Upper lobe of left lung (tissue), 6 donors: ENCODE data around the gene IP6K2. TPM values are rescaled to one million over a fixed set of nuclear protein-coding genes. Genes with fewer than 3 reads are reported as not detected.

Experiments
- ATAC-seq, 2 donors: fragments of 200-7000 bp; cut with Tn5 transposase; one replicate each; pipeline ENCODE4 v1.9.1; 2022; ENCODE audit warnings: mild to moderate bottlenecking in 2 of 2, moderate library complexity in 2 of 2; ENCODE audit not compliant: low FRiP score in 2 of 2
- DNase-seq, 2 donors: peaks; one replicate each; pipeline ENCODE4 v3.0.0-alpha.2; 2019 to 2020
- H3K27ac ChIP-seq, 4 donors: fragments of 200-600 bp; sonication (generic); one replicate each; pipeline ENCODE4 v1.5.1; 2016 to 2019
- H3K27me3 ChIP-seq, 4 donors: fragments of 200-600 bp; sonication (generic); one replicate each; pipeline ENCODE4 v1.5.1; 2017 to 2019
- H3K36me3 ChIP-seq, 4 donors: fragments of 200-600 bp; sonication (generic); one replicate each; pipeline ENCODE4 v1.5.1; 2016 to 2019
- H3K4me1 ChIP-seq, 4 donors: fragments of 200-600 bp; sonication (generic); one replicate each; pipeline ENCODE4 v1.5.1; 2018 to 2019
- H3K4me3 ChIP-seq, 4 donors: fragments of 200-600 bp; sonication (generic); one replicate each; pipeline ENCODE4 v1.5.1; 2017 to 2019; ENCODE audit warnings: mild to moderate bottlenecking in 2 of 4, moderate library complexity in 1 of 4
- H3K9me3 ChIP-seq, 4 donors: fragments of 200-600 bp; sonication (generic); one replicate each; pipeline ENCODE4 v1.5.1; 2018 to 2019
- EP300 ChIP-seq, 4 donors: sonication (generic); formaldehyde crosslinking; IDR thresholded peaks; one replicate each; pipeline ENCODE4 v1.5.1; 2017; ENCODE audit warnings: antibody characterized with exemption in 4 of 4, control low read depth in 2 of 4
- POLR2A ChIP-seq, 4 donors: fragments of 450-650 bp; IDR thresholded peaks; one replicate each; pipeline ENCODE4 v1.5.1; 2016 to 2017; ENCODE audit warnings: antibody characterized with exemption in 4 of 4, mild to moderate bottlenecking in 2 of 4
- POLR2AphosphoS5 ChIP-seq, 2 donors: sonication (generic); formaldehyde crosslinking; IDR thresholded peaks; one replicate each; pipeline ENCODE4 v1.5.1; 2017; ENCODE audit warnings: antibody characterized with exemption in 2 of 2
- WGBS, 2 donors: methylation state at CpG; one replicate each; pipeline ENCODE4 v1.1.5; 2017 to 2018; 5-methylcytosine and 5-hydroxymethylcytosine counted together
- total RNA-seq, 6 donors: library from RNA; depleted of rRNA in 4 of 6; stranded (reverse); fragments of >200 nt in 4 of 6; gene quantifications; one replicate each; pipeline versions ENCODE4 v1.1.0 to v1.2.1, GENCODE V29; 2016 to 2021
- TF ChIP-seq, protein P1 (sequence below), 6 experiments: fragments of 450-650 bp in 4 of 6; fragments of 200-600 bp in 2 of 6; sonication (generic) in 2 of 6; IDR thresholded peaks; one replicate each; pipeline ENCODE4 v1.5.1; 2016 to 2019; ENCODE audit warnings: antibody characterized with exemption in 6 of 6
- donor health status: DM: no; HTN: no; CAD: no; lungs with moderate emphysema.
- donor health status: DM: no; HTN: yes; CAD: no; lungs with severe emphysema.

The IP6K2 gene
- total RNA-seq, 6 donors from 2014 or later = 53.3 to 106 (median 65.4) TPM

DNA sequence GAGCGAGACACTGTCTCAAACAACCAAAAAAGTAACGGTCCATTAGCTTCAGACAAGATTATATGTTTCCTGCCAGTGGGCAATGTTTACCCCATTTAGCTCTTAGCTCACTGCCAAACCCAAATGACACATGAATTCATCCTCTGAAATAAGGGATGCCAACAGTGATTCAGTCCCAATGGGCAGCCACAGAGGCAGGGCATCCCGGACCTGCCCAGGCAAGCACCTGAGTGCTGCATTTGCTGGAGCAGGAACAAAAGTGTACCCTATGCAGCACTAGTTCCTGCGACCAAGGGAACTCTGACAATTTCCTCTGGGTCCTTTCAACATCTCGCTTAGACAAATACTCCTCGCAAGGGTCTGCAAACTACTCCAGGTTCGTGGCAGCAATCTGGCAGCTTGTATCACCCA, 8.0 kb downstream of the IP6K2 start:
- H3K27me3 ChIP-seq = no peaks in the 10 kb centered on the region
- peak overlapping the region in 3 of 4 donors; percentile 14 to 46 (median 39) for H3K27ac ChIP-seq
- ATAC-seq (peak in 1 of 2 donors; percentile 57), DNase-seq (peak in 1 of 2 donors; percentile 54)
- TF ChIP-seq POLR2A (IDR thresholded peaks at IDR 0.05) (no peak), POLR2AphosphoS5 (IDR thresholded peaks at IDR 0.05) (no peak), EP300 (IDR thresholded peaks at IDR 0.05) (no peak)
- TF ChIP-seq, protein P1, sequence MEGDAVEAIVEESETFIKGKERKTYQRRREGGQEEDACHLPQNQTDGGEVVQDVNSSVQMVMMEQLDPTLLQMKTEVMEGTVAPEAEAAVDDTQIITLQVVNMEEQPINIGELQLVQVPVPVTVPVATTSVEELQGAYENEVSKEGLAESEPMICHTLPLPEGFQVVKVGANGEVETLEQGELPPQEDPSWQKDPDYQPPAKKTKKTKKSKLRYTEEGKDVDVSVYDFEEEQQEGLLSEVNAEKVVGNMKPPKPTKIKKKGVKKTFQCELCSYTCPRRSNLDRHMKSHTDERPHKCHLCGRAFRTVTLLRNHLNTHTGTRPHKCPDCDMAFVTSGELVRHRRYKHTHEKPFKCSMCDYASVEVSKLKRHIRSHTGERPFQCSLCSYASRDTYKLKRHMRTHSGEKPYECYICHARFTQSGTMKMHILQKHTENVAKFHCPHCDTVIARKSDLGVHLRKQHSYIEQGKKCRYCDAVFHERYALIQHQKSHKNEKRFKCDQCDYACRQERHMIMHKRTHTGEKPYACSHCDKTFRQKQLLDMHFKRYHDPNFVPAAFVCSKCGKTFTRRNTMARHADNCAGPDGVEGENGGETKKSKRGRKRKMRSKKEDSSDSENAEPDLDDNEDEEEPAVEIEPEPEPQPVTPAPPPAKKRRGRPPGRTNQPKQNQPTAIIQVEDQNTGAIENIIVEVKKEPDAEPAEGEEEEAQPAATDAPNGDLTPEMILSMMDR (IDR thresholded peaks at IDR 0.05) = no peak
- peaks cover 26 to 70% (median 41%) of the 10 kb centered on the region in 4 donors for H3K4me1 ChIP-seq
- peaks cover 0 to 67% (median 17%) of the 10 kb centered on the region in 4 donors for H3K36me3 ChIP-seq
- H3K4me3 ChIP-seq = no peak overlapping the region
- no peaks in the 10 kb centered on the region for H3K9me3 ChIP-seq
- WGBS, 2 donors = 54 to 61% methylated on average over 4 to 7 of the region's 7 CpGs

DNA sequence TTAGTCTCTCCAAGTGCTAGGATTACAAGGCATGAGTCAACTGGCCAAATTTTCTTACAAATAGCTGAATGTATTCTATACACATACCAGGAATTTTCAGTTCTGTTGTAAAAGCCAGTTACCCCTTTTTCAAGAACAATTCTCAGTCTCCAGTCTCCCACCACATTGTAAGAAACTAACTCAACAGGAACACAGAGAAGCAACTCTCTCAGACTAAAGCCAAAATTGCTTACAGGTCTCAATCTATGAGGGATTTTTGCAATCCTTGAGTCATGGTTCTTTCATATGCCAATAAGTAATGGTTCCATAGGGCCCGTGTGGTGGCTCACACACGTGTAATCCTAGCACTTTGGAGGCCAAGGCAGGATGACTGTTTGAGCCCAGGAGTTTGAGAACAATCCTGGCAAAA, 8.5 kb downstream of the IP6K2 start:
- Histone ChIP-seq H3K4me1 (peaks cover 21 to 69% (median 41%) of the 10 kb centered on the region in 4 donors), H3K9me3 (no peaks in the 10 kb centered on the region), H3K27me3 (no peaks in the 10 kb centered on the region), H3K4me3 (no peak overlapping the region), H3K27ac (peak overlapping the region; percentile 2 to 46 (median 34)), H3K36me3 (peaks cover 0 to 62% (median 16%) of the 10 kb centered on the region in 4 donors)
- WGBS, 2 donors = 64 to 89% methylated on average over 2 of the region's 2 CpGs
- ATAC-seq (peak in 1 of 2 donors; percentile 65), DNase-seq (no peak)
- TF ChIP-seq, protein P1 (IDR thresholded peaks at IDR 0.05) = no peak
- TF ChIP-seq POLR2AphosphoS5 (IDR thresholded peaks at IDR 0.05) = no peak
- TF ChIP-seq EP300 (IDR thresholded peaks at IDR 0.05) = no peak
- TF ChIP-seq POLR2A (IDR thresholded peaks at IDR 0.05) = no peak

DNA sequence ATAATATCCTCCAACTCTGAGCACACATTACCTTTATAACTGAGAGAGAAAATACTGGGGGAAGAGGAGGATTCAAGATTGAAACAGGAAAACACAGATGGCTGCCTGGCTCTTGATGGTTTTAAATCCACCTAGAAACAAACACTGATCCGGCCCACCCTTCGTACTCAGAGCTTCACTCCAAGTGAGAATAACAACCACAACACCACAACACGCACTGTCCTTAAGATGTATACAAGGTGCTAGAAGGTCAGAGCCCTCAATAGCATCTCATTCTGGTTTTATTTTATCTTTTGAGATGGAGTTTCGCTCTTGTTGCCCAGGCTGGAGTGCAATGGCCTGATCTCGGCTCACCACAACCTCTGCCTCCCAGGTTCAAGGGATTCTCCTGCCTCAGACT, 9.9 kb downstream of the IP6K2 start:
- Histone ChIP-seq H3K9me3 (no peaks in the 10 kb centered on the region), H3K27me3 (no peaks in the 10 kb centered on the region), H3K4me3 (no peak overlapping the region), H3K36me3 (peaks cover 0 to 53% (median 13%) of the 10 kb centered on the region in 4 donors), H3K4me1 (peaks cover 15 to 62% (median 30%) of the 10 kb centered on the region in 4 donors), H3K27ac (no peak overlapping the region)
- no peak for DNase-seq
- WGBS, 2 donors = 84 to 92% methylated on average over 5 of the region's 5 CpGs
- TF ChIP-seq POLR2AphosphoS5 (IDR thresholded peaks at IDR 0.05) (no peak), POLR2A (IDR thresholded peaks at IDR 0.05) (no peak), EP300 (IDR thresholded peaks at IDR 0.05) (no peak)
- TF ChIP-seq, protein P1 (IDR thresholded peaks at IDR 0.05) = no peak
- ATAC-seq = no peak

DNA sequence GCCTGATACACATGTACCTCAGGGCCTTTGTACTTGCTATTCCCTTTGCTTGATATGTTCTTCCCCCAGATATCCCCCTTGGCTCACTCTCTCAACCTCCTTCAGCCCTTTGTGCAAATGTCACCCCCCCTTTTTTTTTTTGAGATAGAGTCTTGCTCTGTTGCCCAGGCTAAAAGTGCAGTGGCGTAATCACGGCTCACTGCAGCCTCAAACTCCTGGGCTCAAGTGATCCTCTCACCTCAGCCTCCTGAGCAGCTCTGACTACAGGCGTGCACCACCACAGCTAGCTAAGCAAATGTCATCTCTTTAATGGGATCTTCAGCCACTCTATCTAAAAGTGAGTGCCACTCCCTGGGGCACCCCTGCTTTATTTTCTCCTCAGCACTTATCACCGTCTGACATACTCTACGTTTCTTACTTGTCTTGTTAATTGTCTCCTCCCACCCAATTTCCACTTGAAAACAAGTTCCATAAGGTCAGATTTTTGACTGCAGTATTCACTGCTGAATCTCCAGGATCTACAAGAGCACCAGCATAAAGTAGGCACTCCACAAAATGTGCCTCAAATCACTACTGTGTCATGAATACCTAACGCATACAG, 14.6 kb downstream of the IP6K2 start:
- WGBS, 2 donors = 82 to 85% methylated on average over 6 of the region's 6 CpGs
- ATAC-seq = no peak
- no peaks in the 10 kb centered on the region for H3K27me3 ChIP-seq
- H3K9me3 ChIP-seq = no peaks in the 10 kb centered on the region
- DNase-seq = no peak
- H3K4me1 ChIP-seq = peaks cover 0 to 34% (median 8%) of the 10 kb centered on the region in 4 donors
- no peak overlapping the region for H3K4me3 ChIP-seq
- no peak overlapping the region for H3K27ac ChIP-seq
- H3K36me3 ChIP-seq = peaks cover 4 to 32% (median 19%) of the 10 kb centered on the region in 4 donors
- no peak for TF ChIP-seq EP300 (IDR thresholded peaks at IDR 0.05)
- no peak for TF ChIP-seq POLR2A (IDR thresholded peaks at IDR 0.05)
- no peak for TF ChIP-seq POLR2AphosphoS5 (IDR thresholded peaks at IDR 0.05)
- TF ChIP-seq, protein P1 (IDR thresholded peaks at IDR 0.05) = no peak
